DND-41 (cell line): ENCODE data around the gene ZNF79.

Experiments
- ATAC-seq: fragments of 200-7000 bp; cut with Tn5 transposase; 3 replicates; pipeline ENCODE4 v1.9.1; 2021; ENCODE audit warnings: low read depth; ENCODE audit not compliant: insufficient read depth
- DNase-seq: peaks from one replicate; pipeline ENCODE4 v3.0.0-alpha.2; 2020
- H2AFZ ChIP-seq: 2 replicates; pipeline ENCODE4 v1.6.0; 2012; ENCODE audit warnings: low read depth, low read length
- H3K27ac ChIP-seq: 2 replicates; pipeline ENCODE4 v1.5.1; 2012; ENCODE audit warnings: low read length, inconsistent platforms
- H3K27me3 ChIP-seq: fragments of 200-600 bp; sonication (generic); 2 replicates; pipeline ENCODE4 v1.6.0; 2012; ENCODE audit warnings: low read length, mild to moderate bottlenecking, inconsistent platforms; ENCODE audit not compliant: insufficient read depth, poor library complexity
- H3K36me3 ChIP-seq: 2 replicates; pipeline ENCODE4 v1.5.1; 2012; ENCODE audit warnings: low read length, inconsistent platforms; ENCODE audit not compliant: insufficient read depth
- H3K4me1 ChIP-seq: 2 replicates; pipeline ENCODE4 v1.5.1; 2012; ENCODE audit warnings: mild to moderate bottlenecking, low read length; ENCODE audit not compliant: insufficient read depth
- H3K4me2 ChIP-seq: 2 replicates; pipeline ENCODE4 v1.6.0; 2012; ENCODE audit warnings: mild to moderate bottlenecking, moderate library complexity, low read length, inconsistent platforms; ENCODE audit not compliant: insufficient read depth
- H3K4me3 ChIP-seq, 2 experiments: fragments of 200-600 bp in 1 of 2; shearing (Covaris generic) in 1 of 2; 2 replicates each; pipeline ENCODE4 v1.5.1; 2012 to 2016; ENCODE audit warnings: inconsistent platforms in 2 of 2, low read length in 2 of 2, mild to moderate bottlenecking in 2 of 2, low read depth in 1 of 2, moderate library complexity in 1 of 2
- H3K79me2 ChIP-seq: 2 replicates; pipeline ENCODE4 v1.6.0; 2012; ENCODE audit warnings: low read length, inconsistent platforms; ENCODE audit not compliant: insufficient read depth
- H3K9ac ChIP-seq: 2 replicates; pipeline ENCODE4 v1.6.0; 2012; ENCODE audit warnings: low read depth, mild to moderate bottlenecking, inconsistent platforms, low read length, moderate library complexity
- H3K9me3 ChIP-seq: 2 replicates; pipeline ENCODE4 v1.5.1; 2012; ENCODE audit warnings: low read length, moderate library complexity, mild to moderate bottlenecking, inconsistent platforms; ENCODE audit not compliant: insufficient read depth, severe bottlenecking
- H4K20me1 ChIP-seq: 2 replicates; pipeline ENCODE4 v1.6.0; 2012; ENCODE audit warnings: low read length; ENCODE audit not compliant: insufficient read depth
- EZH2 ChIP-seq: IDR thresholded peaks from 3 replicates; pipeline ENCODE4 v1.6.1; 2012; ENCODE audit warnings: borderline replicate concordance, low read depth, mild to moderate bottlenecking, moderate library complexity, low read length, inconsistent platforms; ENCODE audit not compliant: severe bottlenecking
- TF ChIP-seq, protein P1 (sequence below): IDR thresholded peaks from 2 replicates; pipeline ENCODE4 v1.5.1; 2012; ENCODE audit warnings: borderline replicate concordance, low read length, moderate library complexity, mild to moderate bottlenecking; ENCODE audit not compliant: poor library complexity, severe bottlenecking; ENCODE audit errors: extremely low read depth

ZNF79 gene

DNA sequence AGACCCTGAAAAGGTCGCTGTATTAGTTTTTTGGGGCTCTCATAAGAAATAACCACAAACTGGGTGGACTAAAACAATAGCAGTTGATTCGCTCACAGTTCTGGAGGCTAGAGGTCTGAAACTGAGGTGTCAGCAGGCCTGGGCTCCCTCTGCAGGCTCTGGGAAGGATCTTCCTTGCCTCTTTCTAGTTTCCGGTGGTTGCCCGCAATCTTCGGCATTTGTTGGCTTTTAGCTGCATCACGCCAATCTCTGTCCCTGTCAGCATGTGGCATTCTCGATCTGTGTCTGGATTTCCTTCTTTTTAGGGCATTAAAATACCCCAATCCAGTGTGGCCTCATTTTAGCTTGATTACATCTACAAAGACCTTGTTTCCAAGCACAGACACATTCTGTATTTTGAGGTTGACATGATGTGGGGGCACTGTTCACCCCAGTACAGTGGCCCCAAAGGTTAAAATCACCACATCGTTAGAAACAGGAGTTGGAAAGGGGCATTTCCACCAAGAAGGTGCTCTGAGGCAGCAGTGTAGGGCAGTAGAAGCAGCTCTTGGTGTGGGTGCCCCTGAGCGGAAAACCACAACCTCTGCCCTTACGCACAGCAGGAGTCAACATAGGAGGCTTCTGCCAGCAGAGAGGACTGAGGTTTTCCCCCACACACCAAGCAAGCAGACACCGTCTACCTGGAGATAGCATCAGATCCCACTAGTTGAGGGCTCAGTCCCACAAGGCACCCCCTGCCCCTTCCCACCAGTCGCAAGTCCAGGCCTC, 13.5 kb downstream of the ZNF79 start:
- H3K27ac ChIP-seq = no peak overlapping the region
- no peaks in the 10 kb centered on the region for H3K79me2 ChIP-seq
- TF ChIP-seq, protein P1, sequence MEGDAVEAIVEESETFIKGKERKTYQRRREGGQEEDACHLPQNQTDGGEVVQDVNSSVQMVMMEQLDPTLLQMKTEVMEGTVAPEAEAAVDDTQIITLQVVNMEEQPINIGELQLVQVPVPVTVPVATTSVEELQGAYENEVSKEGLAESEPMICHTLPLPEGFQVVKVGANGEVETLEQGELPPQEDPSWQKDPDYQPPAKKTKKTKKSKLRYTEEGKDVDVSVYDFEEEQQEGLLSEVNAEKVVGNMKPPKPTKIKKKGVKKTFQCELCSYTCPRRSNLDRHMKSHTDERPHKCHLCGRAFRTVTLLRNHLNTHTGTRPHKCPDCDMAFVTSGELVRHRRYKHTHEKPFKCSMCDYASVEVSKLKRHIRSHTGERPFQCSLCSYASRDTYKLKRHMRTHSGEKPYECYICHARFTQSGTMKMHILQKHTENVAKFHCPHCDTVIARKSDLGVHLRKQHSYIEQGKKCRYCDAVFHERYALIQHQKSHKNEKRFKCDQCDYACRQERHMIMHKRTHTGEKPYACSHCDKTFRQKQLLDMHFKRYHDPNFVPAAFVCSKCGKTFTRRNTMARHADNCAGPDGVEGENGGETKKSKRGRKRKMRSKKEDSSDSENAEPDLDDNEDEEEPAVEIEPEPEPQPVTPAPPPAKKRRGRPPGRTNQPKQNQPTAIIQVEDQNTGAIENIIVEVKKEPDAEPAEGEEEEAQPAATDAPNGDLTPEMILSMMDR = no peak
- no peak overlapping the region for H3K4me3 ChIP-seq
- no peaks in the 10 kb centered on the region for H4K20me1 ChIP-seq
- no peaks in the 10 kb centered on the region for H3K27me3 ChIP-seq
- H3K9me3 ChIP-seq = no peaks in the 10 kb centered on the region
- ATAC-seq (no peak), DNase-seq (no peak)
- H3K9ac ChIP-seq = no peak overlapping the region
- no peak overlapping the region for H2AFZ ChIP-seq
- H3K36me3 ChIP-seq = peaks cover 86% of the 10 kb centered on the region
- no peaks in the 10 kb centered on the region for H3K4me1 ChIP-seq
- H3K4me2 ChIP-seq = no peak overlapping the region

DNA sequence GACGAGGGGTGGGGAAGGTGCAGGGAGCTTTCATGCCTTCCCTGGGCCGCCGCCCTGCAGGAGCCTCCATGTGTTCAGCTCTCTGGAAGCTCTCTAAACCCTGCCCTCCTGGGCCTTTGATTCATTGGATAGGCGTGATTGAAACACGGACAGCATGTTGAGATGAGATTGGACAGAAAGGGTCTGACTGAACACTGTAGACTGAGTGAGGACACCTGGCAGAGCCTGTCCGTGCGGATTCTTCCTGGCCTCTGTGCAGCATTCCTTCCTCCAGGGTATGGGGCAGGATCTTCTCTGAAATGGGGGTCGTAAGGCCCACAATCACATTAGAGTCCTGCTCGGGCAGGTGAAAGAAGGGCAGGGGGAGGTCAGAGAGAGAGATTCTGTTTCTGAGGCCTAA, 14.2 kb downstream of the ZNF79 start:
- no peak overlapping the region for H3K27ac ChIP-seq
- no peaks in the 10 kb centered on the region for H3K79me2 ChIP-seq
- H3K9ac ChIP-seq = no peak overlapping the region
- no peak overlapping the region for H2AFZ ChIP-seq
- H3K9me3 ChIP-seq = no peaks in the 10 kb centered on the region
- TF ChIP-seq, protein P1 = no peak
- no peak for TF ChIP-seq EZH2
- H3K4me2 ChIP-seq = no peak overlapping the region
- no peak overlapping the region for H3K4me3 ChIP-seq
- H3K4me1 ChIP-seq = no peaks in the 10 kb centered on the region
- ATAC-seq (no peak), DNase-seq (no peak)
- no peaks in the 10 kb centered on the region for H3K27me3 ChIP-seq
- H3K36me3 ChIP-seq = peaks cover 84% of the 10 kb centered on the region
- no peaks in the 10 kb centered on the region for H4K20me1 ChIP-seq

DNA sequence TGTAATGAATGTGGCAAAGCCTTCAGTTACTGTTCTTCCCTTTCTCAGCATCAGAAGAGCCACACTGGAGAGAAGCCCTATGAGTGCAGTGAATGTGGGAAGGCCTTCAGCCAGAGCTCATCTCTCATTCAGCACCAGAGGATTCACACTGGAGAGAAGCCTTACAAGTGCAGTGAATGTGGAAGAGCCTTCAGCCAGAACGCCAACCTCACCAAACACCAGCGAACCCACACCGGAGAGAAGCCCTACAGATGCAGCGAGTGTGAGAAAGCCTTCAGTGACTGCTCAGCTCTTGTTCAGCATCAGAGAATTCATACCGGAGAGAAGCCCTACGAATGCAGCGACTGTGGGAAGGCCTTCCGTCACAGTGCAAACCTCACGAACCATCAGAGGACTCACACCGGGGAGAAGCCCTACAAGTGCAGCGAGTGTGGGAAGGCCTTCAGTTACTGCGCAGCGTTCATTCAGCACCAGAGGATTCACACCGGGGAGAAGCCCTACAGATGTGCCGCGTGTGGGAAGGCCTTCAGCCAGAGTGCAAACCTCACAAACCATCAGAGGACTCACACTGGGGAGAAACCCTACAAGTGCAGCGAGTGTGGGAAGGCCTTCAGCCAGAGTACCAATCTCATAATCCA, 20.2 kb downstream of the ZNF79 start:
- Histone ChIP-seq H3K4me1 (peaks cover 16% of the 10 kb centered on the region), H3K79me2 (peaks cover 15% of the 10 kb centered on the region), H3K9me3 (no peaks in the 10 kb centered on the region), H3K4me3 (no peak overlapping the region), H3K36me3 (peaks cover 82% of the 10 kb centered on the region), H3K27ac (no peak overlapping the region), H3K9ac (no peak overlapping the region), H2AFZ (no peak overlapping the region), H3K27me3 (no peaks in the 10 kb centered on the region), H4K20me1 (peaks cover 38% of the 10 kb centered on the region), H3K4me2 (no peak overlapping the region)
- TF ChIP-seq, protein P1 = no peak
- no peak for TF ChIP-seq EZH2
- no peak; the same call in 2 of the 3 replicates for ATAC-seq
- DNase-seq = no peak
